Measurements from ENCODE around the gene AFF1.

The AFF1 gene

DNA sequence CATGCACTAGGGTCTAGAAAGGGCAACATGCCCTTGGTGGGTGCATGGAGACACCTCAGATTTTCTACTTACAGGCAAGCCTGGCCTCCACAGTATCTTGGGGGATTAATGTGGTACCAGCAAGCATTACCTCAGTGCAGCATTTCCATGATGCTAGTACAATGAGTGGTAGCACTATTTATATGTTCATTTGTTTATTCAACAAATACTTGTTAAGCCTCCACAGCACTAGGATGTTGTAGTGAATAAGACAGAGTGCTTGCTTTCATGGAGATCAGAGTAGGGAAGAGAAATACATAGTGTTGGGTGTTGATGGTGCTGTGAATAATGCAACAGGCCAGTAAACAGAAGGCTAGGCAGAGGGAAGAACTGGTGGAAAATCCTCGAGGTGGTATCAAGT lies 152.2 kb downstream of the AFF1 start:
- no peak for DNase-seq

DNA sequence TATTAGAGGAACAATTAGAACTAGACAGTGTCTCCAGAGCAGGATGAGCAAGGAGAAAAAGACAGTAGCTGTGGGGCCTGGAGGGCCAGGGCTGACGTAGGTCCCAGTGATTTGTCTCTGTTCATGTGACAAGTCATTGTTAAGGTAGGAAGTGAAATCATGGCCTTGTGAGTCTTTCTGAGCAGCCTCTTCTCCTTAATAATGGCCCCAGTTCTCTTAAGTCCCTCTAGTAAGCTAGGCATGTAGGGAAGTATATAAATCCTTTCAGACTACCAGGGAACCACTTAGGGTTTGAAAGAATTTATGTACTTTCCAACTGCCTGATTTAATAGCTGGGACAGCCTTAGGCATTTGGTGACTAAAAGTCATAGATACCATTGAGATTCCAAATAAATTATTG lies 152.6 kb downstream of the AFF1 start:
- no peak for DNase-seq

DNA sequence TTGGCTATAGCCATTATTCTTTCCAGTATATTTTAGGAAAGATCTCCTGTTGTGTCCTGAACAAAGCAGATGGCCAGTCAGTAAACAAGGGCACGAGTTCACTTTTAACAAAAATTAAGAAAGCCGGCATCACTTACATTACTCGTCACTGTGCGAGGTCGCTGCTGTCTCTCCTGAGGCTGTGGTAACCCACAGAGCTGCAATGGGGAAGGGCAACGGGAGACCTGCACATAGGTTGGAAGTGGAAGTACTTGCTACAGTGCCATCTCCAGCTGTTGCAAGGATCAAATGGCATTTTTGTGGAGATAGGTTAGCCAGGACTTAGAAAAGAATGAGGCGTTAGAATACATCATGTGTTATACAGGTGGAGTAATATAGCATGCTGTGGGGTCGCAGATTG lies 153.4 kb downstream of the AFF1 start:
- no peak for DNase-seq

DNA sequence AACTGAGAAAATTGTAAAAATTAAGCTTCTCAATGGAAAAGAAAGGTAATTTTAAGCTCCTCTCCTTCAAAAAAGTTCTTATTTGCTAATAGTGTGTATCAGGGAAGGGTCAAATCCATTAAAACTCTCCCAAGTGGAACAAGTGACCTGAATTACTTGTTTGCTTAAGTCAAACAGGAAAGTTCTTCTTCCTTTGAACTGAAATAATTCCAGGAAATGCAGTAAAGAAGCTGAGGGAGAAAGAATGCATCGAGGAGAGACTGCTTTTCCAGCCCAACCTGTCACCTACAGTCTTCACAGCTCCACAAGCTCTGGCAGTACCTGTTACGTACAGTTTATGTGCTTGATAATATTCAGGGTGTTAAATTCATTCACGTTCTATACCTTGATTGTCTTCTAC lies 154.6 kb downstream of the AFF1 start:
- DNase-seq, result no peak

DNA sequence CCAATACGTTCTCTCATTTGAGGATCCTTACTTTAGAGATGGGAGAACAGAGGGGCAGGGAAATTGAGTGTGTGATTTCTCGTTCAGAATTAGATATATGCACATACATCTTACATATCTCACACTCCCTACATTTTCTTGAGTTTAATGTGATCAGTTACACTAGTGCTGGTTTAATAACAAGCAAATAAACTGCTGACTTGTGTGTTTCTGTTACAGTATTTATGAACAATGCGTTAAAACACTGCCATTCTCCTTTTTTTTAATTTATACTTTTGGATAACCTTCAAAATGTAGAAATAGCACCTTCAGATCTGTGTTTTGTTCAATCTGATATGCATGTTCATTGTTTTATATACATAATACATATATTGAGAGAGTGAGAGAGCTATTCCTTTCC lies 155.5 kb downstream of the AFF1 start:
- DNase-seq, result no peak

DNA sequence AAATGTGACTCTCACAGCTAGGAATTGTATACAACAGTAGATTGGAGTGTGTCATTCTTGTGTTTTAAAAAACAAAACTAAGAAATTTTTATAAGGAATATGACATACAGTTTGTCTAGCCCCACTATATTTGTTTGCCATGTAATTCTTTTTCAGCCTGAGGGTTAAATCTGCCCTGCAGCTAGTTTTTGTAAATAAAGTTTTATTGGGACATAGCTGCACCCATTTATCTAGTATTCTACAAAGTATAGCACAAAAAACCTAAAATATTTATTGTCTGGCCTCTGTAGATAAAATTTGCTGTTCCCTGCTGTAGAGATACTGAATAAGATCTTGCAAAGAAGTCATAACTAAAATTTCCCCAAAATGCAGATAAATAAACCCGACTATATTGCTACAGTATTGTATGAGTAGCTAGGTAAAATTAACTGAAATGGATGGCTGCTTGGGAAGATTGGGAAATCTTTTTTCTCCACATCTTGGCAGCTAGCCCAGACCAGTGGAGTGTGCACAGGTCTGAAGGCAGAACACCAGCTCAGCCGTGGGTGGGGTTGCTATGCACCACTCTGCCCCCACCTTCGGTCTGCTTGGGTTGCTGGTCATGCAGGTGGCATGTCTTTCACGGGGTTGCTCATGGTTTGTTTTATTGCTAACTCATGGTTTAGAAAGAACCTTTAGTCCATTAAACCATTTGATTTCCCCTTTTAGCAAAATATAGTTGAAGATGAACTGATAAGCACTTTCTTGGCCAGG lies 157.8 kb downstream of the AFF1 start:
- no peak for DNase-seq

DNA sequence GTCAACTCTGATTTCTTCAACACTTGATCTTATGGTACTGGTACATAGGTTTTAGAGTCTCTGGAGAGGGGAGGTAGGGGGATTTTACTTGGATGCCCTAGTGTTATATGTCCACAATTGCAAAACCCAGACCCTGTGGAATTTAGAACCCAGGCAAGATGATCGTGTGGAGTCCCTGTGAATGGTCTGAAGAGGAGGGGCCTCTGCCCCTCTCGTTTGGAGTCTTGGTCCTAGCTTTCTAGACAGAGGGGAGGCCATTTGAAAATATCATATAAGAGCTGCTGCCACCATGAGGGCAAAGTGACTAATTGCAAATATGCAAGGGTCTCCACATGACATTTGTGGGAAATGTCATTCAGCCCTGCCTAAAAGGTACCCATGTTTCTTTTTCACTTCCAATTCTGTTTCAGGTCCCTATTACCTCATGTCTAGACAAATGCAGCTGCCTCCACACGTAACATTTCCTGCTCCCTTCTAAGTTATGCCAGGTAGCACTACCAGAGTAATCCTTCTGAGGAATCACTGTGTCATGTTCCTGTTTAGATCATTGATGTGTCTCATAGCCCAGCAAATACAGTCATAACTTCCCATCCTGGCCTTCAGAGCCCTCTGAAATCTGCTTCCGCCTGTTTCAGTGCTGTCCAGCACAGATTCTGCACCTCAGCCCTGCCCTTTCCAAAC lies 158.8 kb downstream of the AFF1 start:
- peak; percentile 30 for DNase-seq

DNA sequence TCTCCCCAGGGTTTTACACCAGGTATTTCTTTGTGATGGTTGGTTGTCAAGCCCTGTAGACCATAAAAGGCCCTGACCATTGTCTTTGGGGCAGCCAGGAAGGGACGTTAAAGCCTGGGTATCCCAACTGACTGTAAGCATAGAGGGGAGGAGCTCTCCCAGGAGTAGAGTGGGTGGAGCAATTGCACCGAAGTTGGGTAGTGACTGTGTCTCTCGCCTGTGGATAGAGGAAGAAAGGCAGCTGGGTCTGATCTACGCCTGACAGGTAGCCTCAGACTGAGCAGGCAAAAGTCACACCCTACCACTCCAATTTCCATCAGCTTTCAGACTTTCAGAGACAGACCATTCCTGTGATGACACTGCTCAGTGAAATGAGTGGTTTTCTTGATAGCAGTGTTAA lies 162.3 kb downstream of the AFF1 start:
- DNase-seq, result no peak

DNA sequence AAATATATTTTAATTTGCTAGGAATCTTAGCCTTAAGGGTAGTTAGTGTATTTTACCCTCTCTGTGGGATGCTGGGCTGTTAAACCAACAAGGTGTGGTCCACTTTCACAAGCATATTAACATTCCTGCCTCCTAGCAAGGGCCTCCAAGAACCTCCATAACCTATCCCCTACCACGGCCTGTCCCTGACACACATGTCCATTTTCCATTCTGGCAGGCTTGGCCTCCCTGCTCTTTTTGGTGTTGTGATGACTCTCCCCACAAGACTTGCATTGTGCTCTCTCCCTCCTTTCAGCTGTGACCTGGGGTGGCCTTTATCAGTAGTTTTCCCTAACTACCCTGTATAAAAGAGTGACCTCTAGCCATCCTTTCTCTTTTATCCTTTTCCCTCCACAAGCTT lies 165.4 kb downstream of the AFF1 start:
- no peak for DNase-seq

DNA sequence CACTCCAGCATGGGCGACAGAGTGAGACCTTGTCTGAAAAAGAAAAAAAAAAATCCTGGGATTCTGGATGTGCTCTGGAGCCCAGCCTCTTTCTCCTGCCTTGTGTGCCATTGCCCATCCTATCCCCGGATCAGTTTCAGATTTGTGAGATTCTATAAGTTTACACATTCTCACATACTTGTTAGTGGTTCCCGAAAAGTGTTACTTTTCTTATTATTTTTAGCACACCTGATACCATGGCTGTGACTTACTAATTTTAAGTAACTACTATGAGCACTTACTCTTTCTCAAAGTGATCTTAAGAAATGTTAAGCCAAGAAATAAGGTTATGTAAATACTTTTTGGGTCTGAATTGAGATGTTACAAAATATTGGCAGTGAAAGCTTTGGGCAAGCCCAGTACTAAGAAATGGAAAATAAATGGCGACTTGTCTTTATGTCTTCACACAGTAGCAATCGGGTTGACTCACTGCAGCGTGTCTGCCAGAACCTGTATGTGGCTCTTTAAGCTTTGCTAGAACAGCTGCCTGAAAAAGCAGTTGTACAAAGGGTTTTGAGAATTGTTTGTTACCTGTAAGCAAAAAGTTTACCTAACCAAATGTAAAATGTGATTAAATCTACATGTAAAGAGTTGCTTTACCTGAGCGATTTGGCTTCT lies 166.9 kb downstream of the AFF1 start:
- no peak for DNase-seq

DNA sequence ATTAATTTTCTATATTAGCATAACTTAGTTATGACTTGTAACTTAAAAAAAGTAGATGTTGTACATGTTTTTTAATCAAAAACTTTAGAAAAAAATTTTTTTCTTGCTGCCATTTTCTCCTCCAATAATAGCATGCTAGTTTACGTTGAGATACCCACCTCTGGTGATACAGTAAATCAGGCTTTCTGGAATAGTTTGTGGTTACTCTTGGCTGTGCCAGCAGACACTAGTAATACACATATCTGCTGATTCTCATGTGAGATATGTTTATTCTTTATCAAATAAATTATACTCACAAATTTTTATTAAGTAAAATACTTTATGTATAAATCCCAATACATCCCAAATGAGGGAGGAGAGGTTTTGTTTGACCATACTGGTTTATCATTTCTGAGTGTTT lies 168.3 kb downstream of the AFF1 start:
- no peak for DNase-seq

DNA sequence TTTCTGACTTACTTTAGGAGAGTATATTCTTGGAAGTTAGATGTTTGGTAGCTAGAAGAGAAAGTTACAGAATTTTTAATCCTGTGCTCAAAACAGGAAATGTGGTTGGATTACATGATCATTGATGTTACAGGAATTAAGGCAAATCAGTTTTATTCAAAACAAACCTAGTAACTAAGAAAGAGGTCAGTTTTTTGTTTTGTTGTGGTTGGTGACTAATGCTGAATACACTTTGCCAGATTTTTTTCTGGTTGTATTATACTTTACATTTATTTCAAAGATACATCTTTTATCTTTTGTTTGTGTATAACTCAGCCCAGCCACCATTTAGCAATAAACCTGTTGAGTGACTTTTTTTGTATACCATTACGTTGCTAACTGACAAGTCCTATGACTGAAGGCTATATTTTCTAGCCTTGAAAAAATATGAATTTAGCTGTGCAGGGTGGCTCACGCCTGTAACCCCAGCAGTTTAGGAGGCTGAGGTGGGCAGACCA lies 168.9 kb downstream of the AFF1 start:
- DNase-seq, result no peak

DNA sequence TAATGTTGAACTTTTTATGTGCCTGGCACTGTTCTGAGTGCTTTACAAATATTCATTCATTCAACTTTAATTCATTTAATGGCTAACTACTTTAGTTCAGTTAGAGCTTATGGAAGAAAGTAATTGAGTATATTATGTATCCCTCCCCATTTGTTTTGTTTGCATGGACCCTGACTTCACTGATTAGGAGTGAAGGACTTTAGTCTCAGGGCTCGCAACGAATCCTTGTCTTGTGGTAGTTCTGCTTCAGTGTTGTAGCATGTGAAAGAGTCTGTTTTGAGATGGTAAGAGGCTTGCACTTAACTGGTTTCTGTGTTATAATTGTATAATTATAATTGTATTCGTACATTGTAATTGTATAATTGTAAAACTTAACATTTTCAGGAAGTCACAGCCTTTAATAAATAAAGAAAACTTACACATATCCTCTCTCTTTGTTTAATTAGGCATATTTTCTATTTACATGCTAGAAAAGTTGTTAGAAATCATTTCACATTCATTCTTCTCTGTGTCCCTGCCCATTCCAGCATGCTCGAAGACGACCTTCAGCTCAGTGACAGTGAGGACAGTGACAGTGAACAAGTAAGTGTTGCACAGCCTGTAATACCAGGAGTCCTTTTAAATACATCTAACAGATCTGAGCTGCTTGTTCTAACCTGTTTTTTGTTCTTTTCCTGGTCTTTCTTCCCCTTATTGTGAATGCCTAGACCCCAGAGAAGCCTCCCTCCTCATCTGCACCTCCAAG lies 170.5 kb downstream of the AFF1 start:
- no peak for DNase-seq

DNA sequence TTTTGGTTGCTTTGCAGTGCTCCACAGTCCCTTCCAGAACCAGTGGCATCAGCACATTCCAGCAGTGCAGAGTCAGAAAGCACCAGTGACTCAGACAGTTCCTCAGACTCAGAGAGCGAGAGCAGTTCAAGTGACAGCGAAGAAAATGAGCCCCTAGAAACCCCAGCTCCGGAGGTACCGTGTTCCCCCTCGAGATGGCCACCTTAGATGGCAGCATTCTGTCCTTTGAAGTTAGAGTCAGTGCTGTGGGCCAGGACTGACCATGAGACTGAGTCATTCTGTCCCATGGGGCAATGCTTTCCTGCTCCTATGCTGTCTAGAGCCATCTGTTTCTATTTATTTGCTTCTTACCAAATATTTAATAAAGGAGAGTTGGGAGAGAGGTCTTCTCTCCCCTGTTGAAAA lies 173.3 kb downstream of the AFF1 start:
- no peak for DNase-seq

DNA sequence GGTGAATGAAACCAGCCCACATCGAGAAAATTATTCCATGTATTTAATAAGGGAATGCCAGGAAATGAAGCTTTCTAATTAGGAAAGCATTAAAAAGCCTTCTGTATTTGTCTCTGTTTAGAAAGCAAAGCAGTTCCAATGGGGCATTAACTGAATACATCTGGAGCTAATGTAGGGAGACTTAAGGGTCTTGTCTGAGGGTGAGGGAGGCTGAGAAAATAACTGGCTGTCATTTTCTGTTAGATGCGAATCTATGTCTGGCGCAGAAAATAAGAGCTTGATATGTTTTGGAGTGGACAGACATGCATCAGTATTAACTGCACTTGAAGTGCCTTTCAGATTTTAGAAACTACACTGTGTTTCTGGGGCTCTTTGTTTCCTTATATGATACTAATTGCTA lies 174.3 kb downstream of the AFF1 start:
- no peak for DNase-seq

DNA sequence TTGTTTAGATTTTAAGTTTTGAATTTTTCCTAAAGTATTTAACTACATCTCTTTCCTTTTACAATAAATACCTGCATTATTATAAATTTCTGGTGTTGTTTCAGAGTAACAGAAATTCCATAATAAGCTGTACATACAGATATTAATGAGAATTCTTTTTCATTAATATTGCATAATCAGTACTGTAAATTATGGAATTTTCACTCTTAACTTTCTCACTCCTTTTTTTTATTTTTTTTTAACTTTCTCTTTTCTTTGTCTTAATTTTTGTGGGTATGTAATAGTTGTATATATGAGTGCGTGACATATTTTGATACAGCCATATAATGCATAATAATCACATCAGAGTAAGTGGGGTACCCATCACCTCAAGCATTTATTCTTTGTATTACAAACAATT lies 175.1 kb downstream of the AFF1 start:
- no peak for DNase-seq

DNA sequence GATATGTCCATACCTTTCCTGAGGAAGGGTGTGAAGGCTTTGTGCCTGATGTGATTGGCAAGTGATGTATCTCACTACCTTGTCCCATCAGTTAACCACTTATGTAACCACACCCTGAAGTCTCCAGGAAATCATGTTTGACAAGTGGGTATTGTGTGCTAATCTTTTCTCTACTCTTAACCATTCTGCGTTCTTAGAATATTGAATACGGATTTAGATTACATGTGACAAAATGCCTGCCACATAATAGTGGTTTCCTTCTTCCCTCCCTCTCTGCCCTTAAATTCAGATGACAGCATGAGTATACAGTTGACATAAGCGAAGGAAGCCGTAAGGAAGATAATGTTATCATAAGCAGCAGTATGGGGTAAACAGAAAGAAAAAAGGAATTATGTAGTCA lies 177.3 kb downstream of the AFF1 start:
- no peak for DNase-seq

DNA sequence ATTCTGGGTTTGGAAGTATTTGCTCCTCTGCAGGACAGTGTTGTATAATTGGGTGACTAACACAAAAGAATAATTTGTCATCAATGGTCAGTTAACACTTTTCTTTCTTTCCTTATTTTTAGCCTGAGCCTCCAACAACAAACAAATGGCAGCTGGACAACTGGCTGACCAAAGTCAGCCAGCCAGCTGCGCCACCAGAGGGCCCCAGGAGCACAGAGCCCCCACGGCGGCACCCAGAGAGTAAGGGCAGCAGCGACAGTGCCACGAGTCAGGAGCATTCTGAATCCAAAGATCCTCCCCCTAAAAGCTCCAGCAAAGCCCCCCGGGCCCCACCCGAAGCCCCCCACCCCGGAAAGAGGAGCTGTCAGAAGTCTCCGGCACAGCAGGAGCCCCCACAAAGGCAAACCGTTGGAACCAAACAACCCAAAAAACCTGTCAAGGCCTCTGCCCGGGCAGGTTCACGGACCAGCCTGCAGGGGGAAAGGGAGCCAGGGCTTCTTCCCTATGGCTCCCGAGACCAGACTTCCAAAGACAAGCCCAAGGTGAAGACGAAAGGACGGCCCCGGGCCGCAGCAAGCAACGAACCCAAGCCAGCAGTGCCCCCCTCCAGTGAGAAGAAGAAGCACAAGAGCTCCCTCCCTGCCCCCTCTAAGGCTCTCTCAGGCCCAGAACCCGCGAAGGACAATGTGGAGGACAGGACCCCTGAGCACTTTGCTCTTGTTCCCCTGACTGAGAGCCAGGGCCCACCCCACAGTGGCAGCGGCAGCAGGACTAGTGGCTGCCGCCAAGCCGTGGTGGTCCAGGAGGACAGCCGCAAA lies 179.6 kb downstream of the AFF1 start:
- DNase-seq, result no peak

DNA sequence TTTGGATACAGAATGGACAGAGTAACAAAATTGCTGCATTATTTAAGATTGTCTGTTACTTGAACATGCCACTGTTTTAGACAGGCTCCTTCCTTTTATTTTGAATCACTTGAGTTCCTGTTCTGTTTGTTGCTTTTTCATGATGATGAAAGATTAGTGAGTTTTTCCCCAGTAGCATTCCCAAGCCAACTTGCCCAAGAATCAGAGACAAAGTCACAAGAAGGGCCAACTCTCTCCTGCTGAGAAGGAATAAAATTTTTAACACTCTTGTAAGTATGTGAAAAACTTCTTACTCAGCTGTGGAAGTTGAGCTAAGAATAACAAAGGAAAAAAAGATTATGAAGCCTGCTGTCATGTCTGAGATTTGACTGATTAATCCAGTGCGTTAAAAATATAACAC lies 181.4 kb downstream of the AFF1 start:
- no peak for DNase-seq

DNA sequence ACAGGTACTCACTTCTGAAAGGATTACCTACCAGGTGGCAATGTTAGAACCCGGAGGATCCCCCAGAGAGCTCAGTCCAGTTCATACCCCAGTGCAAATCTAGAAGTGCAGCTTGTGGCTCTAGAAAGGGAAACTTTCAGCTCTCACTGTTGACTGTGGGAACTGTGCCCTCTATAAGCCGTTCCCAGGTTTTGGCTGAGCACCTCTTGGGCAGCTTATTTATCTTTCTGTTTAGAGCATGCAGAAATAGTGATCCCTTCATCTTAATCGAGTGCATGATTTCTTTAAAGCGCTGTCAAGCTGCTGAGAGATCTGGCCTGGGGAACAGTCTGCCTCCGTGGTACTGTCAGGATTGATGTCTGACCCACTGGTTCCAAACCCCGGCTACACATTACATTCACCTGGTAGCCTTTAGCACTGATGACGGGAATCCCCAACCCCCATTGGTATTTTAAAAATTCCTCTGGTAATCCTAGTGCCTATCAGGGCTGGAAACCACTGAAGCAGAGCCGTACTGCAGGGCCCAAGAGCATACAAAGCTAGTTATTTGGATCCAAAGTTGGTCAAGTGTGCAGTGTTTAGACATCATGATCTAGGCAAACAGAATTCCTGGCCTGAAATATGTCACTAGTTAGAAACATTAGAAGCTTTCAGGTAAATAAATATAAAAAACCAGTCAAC lies 182.4 kb downstream of the AFF1 start:
- no peak for DNase-seq

DNA sequence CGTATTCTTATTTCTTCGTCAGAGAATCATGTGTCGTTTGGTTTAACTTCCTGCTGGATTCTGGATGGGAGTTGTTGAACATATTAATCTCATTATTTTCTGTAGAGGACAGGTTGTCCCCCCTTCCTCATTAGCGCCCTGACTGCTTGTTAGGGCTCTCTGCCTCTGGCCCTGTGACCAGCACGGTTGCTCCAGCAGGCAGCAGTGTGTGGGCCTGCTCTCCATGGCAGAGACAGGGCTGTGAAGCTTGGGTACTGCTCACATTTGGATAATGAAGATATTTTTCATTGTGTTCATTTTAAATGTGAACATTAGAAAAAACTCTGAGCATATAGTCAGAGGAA lies 182.9 kb downstream of the AFF1 start:
- DNase-seq, result no peak

DNA sequence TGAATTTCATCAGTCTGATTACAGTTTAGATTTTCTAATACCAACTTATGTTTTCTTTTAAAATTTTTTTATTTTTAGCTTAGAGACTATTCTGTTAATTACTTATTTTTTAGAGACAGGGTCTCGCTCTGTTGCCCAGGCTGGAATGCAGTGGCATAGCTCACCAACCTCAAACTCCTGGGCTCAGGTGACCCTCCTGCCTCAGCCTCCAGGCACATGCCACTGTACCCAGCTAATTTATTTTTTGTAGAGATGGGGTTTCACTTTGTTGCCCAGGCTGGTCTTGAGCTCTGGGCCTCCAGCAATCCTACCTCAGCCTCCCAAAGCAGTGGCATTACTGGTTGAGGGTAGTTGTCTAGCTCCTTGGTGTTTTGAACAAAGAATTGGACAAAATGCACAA lies 183.6 kb downstream of the AFF1 start:
- no peak for DNase-seq
